ENCODE results near the gene LAPTM5. TPM values are rescaled to one million over a fixed set of nuclear protein-coding genes. Genes with fewer than 3 reads are reported as not detected.

The LAPTM5 gene
- total and polyA plus RNA-seq, 2 donors (not counting 1 experiment from before 2014, with no cell fraction given), result 1,384 to 1,519 TPM

- Histone ChIP-seq H3K9me3 (ENCODE audit: control extremely low read depth in 1 of 3, control insufficient read depth in 2 of 3, insufficient read depth in 1 of 3, low read length in 2 of 3) (no peaks in the 10 kb centered on the region), H3K36me3 (replicated peaks in 1 of 2; ENCODE audit: control extremely low read depth in 1 of 2, control insufficient read depth in 1 of 2, extremely low read depth in 1 of 2, insufficient read depth in 2 of 2, low read length in 1 of 2) (no peaks in the 10 kb centered on the region), H3K4me1 (ENCODE audit: control insufficient read depth in 2 of 2, insufficient read depth in 2 of 2, low read length in 2 of 2) (peaks cover 31 to 42% of the 10 kb centered on the region in 2 donors), H3K27ac (ENCODE audit: low read length in 2 of 2) (no peak overlapping the region), H3K4me3 (ENCODE audit: control extremely low read depth in 1 of 5, extremely low read depth in 1 of 5, insufficient read depth in 1 of 5, low read depth in 2 of 5, low read length in 4 of 5) (no peak overlapping the region), H3K9ac (ENCODE audit: low read length) (no peak overlapping the region), H3K4me2 (replicated peaks; ENCODE audit: low read depth, low read length, poor library complexity, severe bottlenecking) (no peak overlapping the region), H2AFZ (ENCODE audit: insufficient read depth, low read depth, low read length, poor library complexity, severe bottlenecking) (no peak overlapping the region), H4K20me1 (ENCODE audit: control insufficient read depth, insufficient read depth, low read length, poor library complexity, severe bottlenecking) (no peaks in the 10 kb centered on the region), H3K27me3 (replicated peaks in 1 of 4; ENCODE audit: control extremely low read depth in 1 of 4, control insufficient read depth in 3 of 4, insufficient read depth in 4 of 4, low read length in 3 of 4) (no peaks in the 10 kb centered on the region), H3K79me2 (ENCODE audit: control insufficient read depth, insufficient read depth, low read length) (peaks cover 7% of the 10 kb centered on the region)
- H3K4me3 Mint-ChIP-seq, result no peak overlapping the region
- ChIA-PET CTCF (interaction anchor here (1.5 to 15.4 kb wide), 5 partner anchors 10 to 52 kb away, joined by 9 to 536 read pairs (median 70); partner anchors contain the start of genes LAPTM5 and MATN1), POLR2A (interaction anchor here (1.1 to 2.8 kb wide), 2 partner anchors 22 to 50 kb away, joined by 4 to 13 read pairs; no protein-coding TSS in a partner anchor)
- ATAC-seq (ENCODE audit: low read depth) (no peak), DNase-seq (no peak)
- intact Hi-C loops (cut with micrococcal nuclease), result loop anchor here (5.0 kb wide), 1 partner anchor 35 kb away; no protein-coding TSS in a partner anchor
- H3K27ac Mint-ChIP-seq, result peak overlapping the region; percentile 32
- no peak for TF ChIP-seq CTCF (IDR thresholded peaks at IDR 0.05)
- TF ChIP-seq EZH2 (IDR thresholded peaks at IDR 0.05; ENCODE audit: borderline replicate concordance, insufficient read depth, low read depth, low read length, poor library complexity, severe bottlenecking), result no peak
- no peaks in the 10 kb centered on the region for H3K9me3 Mint-ChIP-seq (ENCODE audit: insufficient read depth)
- H3K4me1 Mint-ChIP-seq, result peaks cover 40% of the 10 kb centered on the region
- WGBS (ENCODE audit: insufficient coverage), result 90% methylated on average over 18 of the region's 23 CpGs
- no peaks in the 10 kb centered on the region for H3K27me3 Mint-ChIP-seq
Observed at GRCh38 chr1:30777060-30777903, 19.7 kb upstream of the LAPTM5 start.

Data from B cell (primary cell).